ENCODE results near the gene TMEM38B.

GRCh38 chr9:105673850-105674387 lies 20.4 kb upstream of the TMEM38B start:
- TF ChIP-seq CTCF (IDR thresholded peaks at IDR 0.05; ENCODE audit: poor library complexity, severe bottlenecking) (no peak), EZH2 (IDR thresholded peaks at IDR 0.05; ENCODE audit: borderline replicate concordance, insufficient read depth, low read length, poor library complexity, severe bottlenecking) (no peak), EP300 (conservative IDR thresholded peaks at IDR 0.05; ENCODE audit: poor library complexity, severe bottlenecking) (no peak), RAD21 (conservative IDR thresholded peaks at IDR 0.05) (no peak), TAF1 (IDR thresholded peaks at IDR 0.05; ENCODE audit: low read depth) (no peak), POLR2AphosphoS5 (IDR thresholded peaks at IDR 0.05) (no peak), SMC3 (conservative IDR thresholded peaks at IDR 0.05; ENCODE audit: poor library complexity) (no peak), MXI1 (conservative IDR thresholded peaks at IDR 0.05; ENCODE audit: poor library complexity, severe bottlenecking) (no peak)
- TF ChIP-seq, protein P1, sequence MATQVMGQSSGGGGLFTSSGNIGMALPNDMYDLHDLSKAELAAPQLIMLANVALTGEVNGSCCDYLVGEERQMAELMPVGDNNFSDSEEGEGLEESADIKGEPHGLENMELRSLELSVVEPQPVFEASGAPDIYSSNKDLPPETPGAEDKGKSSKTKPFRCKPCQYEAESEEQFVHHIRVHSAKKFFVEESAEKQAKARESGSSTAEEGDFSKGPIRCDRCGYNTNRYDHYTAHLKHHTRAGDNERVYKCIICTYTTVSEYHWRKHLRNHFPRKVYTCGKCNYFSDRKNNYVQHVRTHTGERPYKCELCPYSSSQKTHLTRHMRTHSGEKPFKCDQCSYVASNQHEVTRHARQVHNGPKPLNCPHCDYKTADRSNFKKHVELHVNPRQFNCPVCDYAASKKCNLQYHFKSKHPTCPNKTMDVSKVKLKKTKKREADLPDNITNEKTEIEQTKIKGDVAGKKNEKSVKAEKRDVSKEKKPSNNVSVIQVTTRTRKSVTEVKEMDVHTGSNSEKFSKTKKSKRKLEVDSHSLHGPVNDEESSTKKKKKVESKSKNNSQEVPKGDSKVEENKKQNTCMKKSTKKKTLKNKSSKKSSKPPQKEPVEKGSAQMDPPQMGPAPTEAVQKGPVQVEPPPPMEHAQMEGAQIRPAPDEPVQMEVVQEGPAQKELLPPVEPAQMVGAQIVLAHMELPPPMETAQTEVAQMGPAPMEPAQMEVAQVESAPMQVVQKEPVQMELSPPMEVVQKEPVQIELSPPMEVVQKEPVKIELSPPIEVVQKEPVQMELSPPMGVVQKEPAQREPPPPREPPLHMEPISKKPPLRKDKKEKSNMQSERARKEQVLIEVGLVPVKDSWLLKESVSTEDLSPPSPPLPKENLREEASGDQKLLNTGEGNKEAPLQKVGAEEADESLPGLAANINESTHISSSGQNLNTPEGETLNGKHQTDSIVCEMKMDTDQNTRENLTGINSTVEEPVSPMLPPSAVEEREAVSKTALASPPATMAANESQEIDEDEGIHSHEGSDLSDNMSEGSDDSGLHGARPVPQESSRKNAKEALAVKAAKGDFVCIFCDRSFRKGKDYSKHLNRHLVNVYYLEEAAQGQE (IDR thresholded peaks at IDR 0.05; ENCODE audit: borderline replicate concordance) = no peak

Measured in neural cell (in vitro differentiated cells).